Neural cell (in vitro differentiated cells): ENCODE data around the gene AGBL4. TPM values are rescaled to one million over a fixed set of nuclear protein-coding genes. Genes with fewer than 3 reads are reported as not detected.

Experiments used
- H2AFZ ChIP-seq: fragments of 200-600, 300-800 bp; sonication (generic), shearing (Covaris generic); 2 replicates; pipeline ENCODE4 v1.6.0; 2014; ENCODE audit warnings: low read depth, mild to moderate bottlenecking, antibody characterized with exemption, low read length, moderate library complexity
- H3F3A ChIP-seq: fragments of 200-600 bp; shearing (Covaris generic); 2 replicates; pipeline ENCODE4 v1.6.1; 2016; ENCODE audit warnings: mild to moderate bottlenecking, moderate library complexity, mixed read lengths, antibody characterized with exemption, low read length; ENCODE audit not compliant: insufficient read depth, poor library complexity, severe bottlenecking
- H3K27ac ChIP-seq: fragments of 200-600, 300-800 bp; sonication (generic), shearing (Covaris generic); 2 replicates; pipeline ENCODE4 v1.5.1; 2014; ENCODE audit warnings: mild to moderate bottlenecking, low read length, moderate library complexity
- H3K27me3 ChIP-seq: fragments of 300-800, 200-600 bp; sonication (generic), shearing (Covaris generic); 2 replicates; pipeline ENCODE4 v1.6.0; 2014; ENCODE audit warnings: mild to moderate bottlenecking, low read depth, low read length, moderate library complexity; ENCODE audit not compliant: insufficient read depth
- H3K36me3 ChIP-seq: fragments of 300-800, 200-600 bp; sonication (generic), shearing (Covaris generic); 2 replicates; pipeline ENCODE4 v1.5.1; 2014; ENCODE audit warnings: mild to moderate bottlenecking, antibody characterized with exemption, low read length, moderate library complexity; ENCODE audit not compliant: insufficient read depth
- H3K4me2 ChIP-seq: fragments of 300-800, 200-600 bp; sonication (generic), shearing (Covaris generic); 2 replicates; pipeline ENCODE4 v1.6.0; 2014; ENCODE audit warnings: mild to moderate bottlenecking, low read length
- H3K4me3 ChIP-seq: fragments of 300-800, 200-600 bp; sonication (generic), shearing (Covaris generic); 2 replicates; pipeline ENCODE4 v1.5.1; 2014; ENCODE audit warnings: mild to moderate bottlenecking, low read length, moderate library complexity
- H3K79me2 ChIP-seq: fragments of 200-600 bp; shearing (Covaris generic); replicated peaks from 2 replicates; pipeline ENCODE4 v1.6.0; 2014; ENCODE audit warnings: mild to moderate bottlenecking, low read length, moderate library complexity; ENCODE audit not compliant: insufficient read depth
- H3K9ac ChIP-seq: fragments of 300-800, 200-600 bp; sonication (generic), shearing (Covaris generic); 2 replicates; pipeline ENCODE4 v1.6.1; 2016; ENCODE audit warnings: mild to moderate bottlenecking, low read length, mixed read lengths
- H3K9me2 ChIP-seq: fragments of 200-600 bp; shearing (Covaris generic); 2 replicates; pipeline ENCODE4 v1.6.1; 2016; ENCODE audit warnings: mild to moderate bottlenecking, low read length, mixed read lengths; ENCODE audit not compliant: insufficient read depth
- H3K9me3 ChIP-seq: fragments of 200-600, 300-800 bp; sonication (generic), shearing (Covaris generic); 2 replicates; pipeline ENCODE4 v1.6.1; 2016; ENCODE audit warnings: mild to moderate bottlenecking, mixed run types, low read length, moderate library complexity, mixed read lengths
- H4K20me1 ChIP-seq: fragments of 200-600 bp; shearing (Covaris generic); 2 replicates; pipeline ENCODE4 v1.6.1; 2016; ENCODE audit warnings: mild to moderate bottlenecking, mixed run types; ENCODE audit not compliant: insufficient read depth
- EP300 ChIP-seq: fragments of 450-650 bp; conservative IDR thresholded peaks from 2 replicates; pipeline ENCODE4 v1.6.1; 2014; ENCODE audit warnings: antibody characterized with exemption, mild to moderate bottlenecking, moderate library complexity; ENCODE audit not compliant: poor library complexity, severe bottlenecking
- EZH2 ChIP-seq: fragments of 200-600, 300-800 bp; shearing (Covaris generic), sonication (generic); IDR thresholded peaks from 2 replicates; pipeline ENCODE4 v1.6.1; 2014; ENCODE audit warnings: antibody characterized with exemption, low read length, borderline replicate concordance, mild to moderate bottlenecking; ENCODE audit not compliant: insufficient read depth, poor library complexity, severe bottlenecking
- MXI1 ChIP-seq: fragments of 450-650 bp; conservative IDR thresholded peaks from 2 replicates; pipeline ENCODE4 v1.6.1; 2014; ENCODE audit warnings: antibody characterized with exemption, mild to moderate bottlenecking; ENCODE audit not compliant: poor library complexity, severe bottlenecking
- POLR2AphosphoS5 ChIP-seq: IDR thresholded peaks from 2 replicates; pipeline ENCODE4 v1.6.1; 2012
- RAD21 ChIP-seq: fragments of 450-650 bp; conservative IDR thresholded peaks from 2 replicates; pipeline ENCODE4 v1.6.1; 2014; ENCODE audit warnings: antibody characterized with exemption, mild to moderate bottlenecking, moderate library complexity
- SMC3 ChIP-seq: fragments of 450-650 bp; conservative IDR thresholded peaks from 2 replicates; pipeline ENCODE4 v1.6.1; 2014; ENCODE audit warnings: antibody characterized with exemption, mild to moderate bottlenecking, moderate library complexity; ENCODE audit not compliant: poor library complexity
- TAF1 ChIP-seq: IDR thresholded peaks from 2 replicates; pipeline ENCODE4 v1.6.1; 2012; ENCODE audit warnings: low read depth
- polyA plus RNA-seq: library from polyadenylated mRNA; depleted of rRNA; stranded (reverse); fragments of >200 nt; gene quantifications from 2 replicates; pipeline ENCODE4 v1.2.3, GENCODE V29; 2014
- TF ChIP-seq, protein P1 (sequence below): IDR thresholded peaks from 2 replicates; pipeline ENCODE4 v1.6.1; 2012; ENCODE audit warnings: borderline replicate concordance
- TF ChIP-seq, protein P2 (sequence below): fragments of 450-650 bp; IDR thresholded peaks from 2 replicates; pipeline ENCODE4 v1.5.1; 2014; ENCODE audit warnings: antibody characterized with exemption, mild to moderate bottlenecking, moderate library complexity; ENCODE audit not compliant: poor library complexity, severe bottlenecking

Gene AGBL4
- polyA plus RNA-seq, 1 donor from 2014 or later, result 1.3 TPM

DNA sequence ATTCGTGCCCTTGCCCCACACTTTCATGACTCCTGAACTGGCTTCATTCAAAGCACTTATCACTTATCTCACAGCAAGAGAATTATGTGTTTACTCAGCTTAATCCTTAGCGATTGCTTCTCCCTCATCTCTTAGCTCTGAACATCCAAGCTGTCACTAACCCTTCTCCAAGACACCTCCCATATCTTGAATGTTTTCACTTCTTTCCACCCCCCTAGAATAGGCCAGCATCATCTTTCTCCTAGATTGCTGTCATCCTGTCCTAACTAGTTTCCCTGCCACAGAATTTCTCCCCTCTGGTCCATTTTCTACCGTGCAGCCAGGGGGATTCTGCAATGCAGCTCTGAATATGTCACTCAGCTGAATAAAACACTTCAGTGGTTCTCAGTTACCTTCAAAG is 1483.2 kb downstream of the AGBL4 start:
- no peaks in the 10 kb centered on the region for H3K9me2 ChIP-seq
- no peak overlapping the region for H3K9ac ChIP-seq
- H3K9me3 ChIP-seq, result no peaks in the 10 kb centered on the region
- no peaks in the 10 kb centered on the region for H3F3A ChIP-seq
- no peak overlapping the region for H3K27ac ChIP-seq
- H2AFZ ChIP-seq, result no peak overlapping the region
- TF ChIP-seq EP300 (no peak), SMC3 (no peak), EZH2 (no peak), MXI1 (no peak), POLR2AphosphoS5 (no peak)
- TF ChIP-seq, protein P1, sequence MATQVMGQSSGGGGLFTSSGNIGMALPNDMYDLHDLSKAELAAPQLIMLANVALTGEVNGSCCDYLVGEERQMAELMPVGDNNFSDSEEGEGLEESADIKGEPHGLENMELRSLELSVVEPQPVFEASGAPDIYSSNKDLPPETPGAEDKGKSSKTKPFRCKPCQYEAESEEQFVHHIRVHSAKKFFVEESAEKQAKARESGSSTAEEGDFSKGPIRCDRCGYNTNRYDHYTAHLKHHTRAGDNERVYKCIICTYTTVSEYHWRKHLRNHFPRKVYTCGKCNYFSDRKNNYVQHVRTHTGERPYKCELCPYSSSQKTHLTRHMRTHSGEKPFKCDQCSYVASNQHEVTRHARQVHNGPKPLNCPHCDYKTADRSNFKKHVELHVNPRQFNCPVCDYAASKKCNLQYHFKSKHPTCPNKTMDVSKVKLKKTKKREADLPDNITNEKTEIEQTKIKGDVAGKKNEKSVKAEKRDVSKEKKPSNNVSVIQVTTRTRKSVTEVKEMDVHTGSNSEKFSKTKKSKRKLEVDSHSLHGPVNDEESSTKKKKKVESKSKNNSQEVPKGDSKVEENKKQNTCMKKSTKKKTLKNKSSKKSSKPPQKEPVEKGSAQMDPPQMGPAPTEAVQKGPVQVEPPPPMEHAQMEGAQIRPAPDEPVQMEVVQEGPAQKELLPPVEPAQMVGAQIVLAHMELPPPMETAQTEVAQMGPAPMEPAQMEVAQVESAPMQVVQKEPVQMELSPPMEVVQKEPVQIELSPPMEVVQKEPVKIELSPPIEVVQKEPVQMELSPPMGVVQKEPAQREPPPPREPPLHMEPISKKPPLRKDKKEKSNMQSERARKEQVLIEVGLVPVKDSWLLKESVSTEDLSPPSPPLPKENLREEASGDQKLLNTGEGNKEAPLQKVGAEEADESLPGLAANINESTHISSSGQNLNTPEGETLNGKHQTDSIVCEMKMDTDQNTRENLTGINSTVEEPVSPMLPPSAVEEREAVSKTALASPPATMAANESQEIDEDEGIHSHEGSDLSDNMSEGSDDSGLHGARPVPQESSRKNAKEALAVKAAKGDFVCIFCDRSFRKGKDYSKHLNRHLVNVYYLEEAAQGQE, result no peak
- H3K4me2 ChIP-seq, result no peak overlapping the region
- H4K20me1 ChIP-seq, result no peaks in the 10 kb centered on the region
- no peaks in the 10 kb centered on the region for H3K27me3 ChIP-seq
- no peaks in the 10 kb centered on the region for H3K79me2 ChIP-seq
- H3K36me3 ChIP-seq, result no peaks in the 10 kb centered on the region
- H3K4me3 ChIP-seq, result no peak overlapping the region

DNA sequence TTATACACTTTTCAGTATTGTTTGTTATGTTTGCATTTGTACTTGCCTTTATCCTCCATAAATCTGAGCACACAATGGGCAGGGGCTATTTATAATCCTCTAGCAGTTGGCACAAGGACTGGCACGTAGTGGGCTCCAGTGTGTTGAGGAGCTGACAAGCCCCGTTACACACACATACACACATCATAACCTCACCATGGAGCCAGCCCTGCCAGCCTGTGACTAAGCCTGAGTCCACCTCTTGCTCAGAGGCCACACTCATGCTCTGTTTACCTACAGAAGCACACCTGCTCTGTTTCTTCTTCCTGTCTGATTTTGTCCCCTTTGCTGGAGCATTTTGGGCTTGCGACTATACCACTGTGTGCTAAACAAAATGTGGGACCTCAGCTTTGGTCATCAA is 1487.3 kb downstream of the AGBL4 start:
- no peaks in the 10 kb centered on the region for H3K36me3 ChIP-seq
- H3K4me2 ChIP-seq, result no peak overlapping the region
- no peak overlapping the region for H2AFZ ChIP-seq
- no peaks in the 10 kb centered on the region for H3K9me2 ChIP-seq
- no peak overlapping the region for H3K9ac ChIP-seq
- H3K4me3 ChIP-seq, result no peak overlapping the region
- TF ChIP-seq RAD21, result no peak
- TF ChIP-seq EP300, result no peak
- TF ChIP-seq TAF1, result no peak
- no peak for TF ChIP-seq EZH2
- TF ChIP-seq MXI1, result no peak
- no peak for TF ChIP-seq SMC3
- no peak for TF ChIP-seq POLR2AphosphoS5
- TF ChIP-seq, protein P1, result no peak
- TF ChIP-seq, protein P2, sequence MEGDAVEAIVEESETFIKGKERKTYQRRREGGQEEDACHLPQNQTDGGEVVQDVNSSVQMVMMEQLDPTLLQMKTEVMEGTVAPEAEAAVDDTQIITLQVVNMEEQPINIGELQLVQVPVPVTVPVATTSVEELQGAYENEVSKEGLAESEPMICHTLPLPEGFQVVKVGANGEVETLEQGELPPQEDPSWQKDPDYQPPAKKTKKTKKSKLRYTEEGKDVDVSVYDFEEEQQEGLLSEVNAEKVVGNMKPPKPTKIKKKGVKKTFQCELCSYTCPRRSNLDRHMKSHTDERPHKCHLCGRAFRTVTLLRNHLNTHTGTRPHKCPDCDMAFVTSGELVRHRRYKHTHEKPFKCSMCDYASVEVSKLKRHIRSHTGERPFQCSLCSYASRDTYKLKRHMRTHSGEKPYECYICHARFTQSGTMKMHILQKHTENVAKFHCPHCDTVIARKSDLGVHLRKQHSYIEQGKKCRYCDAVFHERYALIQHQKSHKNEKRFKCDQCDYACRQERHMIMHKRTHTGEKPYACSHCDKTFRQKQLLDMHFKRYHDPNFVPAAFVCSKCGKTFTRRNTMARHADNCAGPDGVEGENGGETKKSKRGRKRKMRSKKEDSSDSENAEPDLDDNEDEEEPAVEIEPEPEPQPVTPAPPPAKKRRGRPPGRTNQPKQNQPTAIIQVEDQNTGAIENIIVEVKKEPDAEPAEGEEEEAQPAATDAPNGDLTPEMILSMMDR, result no peak
- H3K79me2 ChIP-seq, result no peaks in the 10 kb centered on the region
- H3F3A ChIP-seq, result no peaks in the 10 kb centered on the region
- H4K20me1 ChIP-seq, result no peaks in the 10 kb centered on the region
- H3K27ac ChIP-seq, result no peak overlapping the region
- no peaks in the 10 kb centered on the region for H3K9me3 ChIP-seq
- no peaks in the 10 kb centered on the region for H3K27me3 ChIP-seq
